K562 (cell line): ENCODE measurements around the gene UBE2E2. TPM values are rescaled to one million over a fixed set of nuclear protein-coding genes. Genes with fewer than 3 reads are reported as not detected.

Experiments
- ATAC-seq: fragments of 200-7000 bp; cut with Tn5 transposase; 3 replicates; pipeline ENCODE4 v1.9.1; 2020; ENCODE audit warnings: moderate library complexity
- BruUV-seq: library from RNA; stranded (reverse); fragments of 400-500 nt; replicated peaks from 2 replicates; lab custom pipeline; 2021; lab: Mats Ljungman, UMichigan
- CTCF ChIA-PET: fragments of 300-600 bp; formaldehyde crosslinking; extraction: SDS; loops from one replicate; lab custom pipeline; 2021; ENCODE audit warnings: low intra/inter-chr PET ratio; lab: Yijun Ruan, JAX
- POLR2A ChIA-PET: fragments of 300-600, 350-650 bp; sonication (Branson Sonifier 250); formaldehyde crosslinking; extraction: SDS; loops from one replicate; lab custom pipeline; 2021; ENCODE audit warnings: antibody characterized with exemption, inconsistent platforms; lab: Yijun Ruan, JAX
- DNase-seq, 4 experiments: peaks; one replicate each; pipeline versions ENCODE4 v3.0.0 to v3.0.0-alpha.2; 2011 to 2018; ENCODE audit warnings: low spot score in 3 of 4, mixed read lengths in 3 of 4; ENCODE audit errors: extremely low read depth in 1 of 4
- FAIRE-seq: peaks from 2 replicates; lab custom pipeline; 2011; peaks lifted over from hg19 to GRCh38; lab: Jason Lieb, UNC
- H2AFZ ChIP-seq: 2 replicates; pipeline ENCODE4 v1.6.0; 2011; ENCODE audit warnings: low read depth, low read length, control low read depth, inconsistent platforms
- H3K27ac ChIP-seq: fragments of 200-600 bp; 3 replicates; pipeline ENCODE4 v1.8.0; 2011; ENCODE audit warnings: low read depth, mild to moderate bottlenecking, control low read depth, inconsistent platforms, low read length, moderate library complexity, mixed read lengths; ENCODE audit errors: extremely low read depth
- H3K27me3 ChIP-seq, 2 experiments: fragments of 300-600 bp in 1 of 2; 2 replicates in 1 of 2; 3 replicates in 1 of 2; pipeline versions ENCODE4 v1.6.0 to v1.8.0; 2011; ENCODE audit warnings: inconsistent platforms in 2 of 2, low read length in 2 of 2, mild to moderate bottlenecking in 1 of 2, mixed read lengths in 1 of 2, moderate library complexity in 1 of 2; ENCODE audit not compliant: control insufficient read depth in 2 of 2, insufficient read depth in 2 of 2
- H3K36me3 ChIP-seq: fragments of 300-600 bp; 3 replicates; pipeline ENCODE4 v1.8.0; 2011; ENCODE audit warnings: mild to moderate bottlenecking, low read length, inconsistent platforms; ENCODE audit not compliant: control insufficient read depth, insufficient read depth
- H3K4me1 ChIP-seq, 2 experiments: fragments of 200-600 bp in 1 of 2; replicated peaks in 1 of 2; 2 replicates in 1 of 2; 3 replicates in 1 of 2; pipeline versions ENCODE4 v1.5.1 to v1.8.0; 2011; ENCODE audit warnings: inconsistent platforms in 2 of 2, low read length in 2 of 2, mild to moderate bottlenecking in 1 of 2, mixed read lengths in 1 of 2, moderate library complexity in 1 of 2; ENCODE audit not compliant: control insufficient read depth in 2 of 2, insufficient read depth in 2 of 2
- H3K4me2 ChIP-seq: 2 replicates; pipeline ENCODE4 v1.6.1; 2011; ENCODE audit warnings: low read length, control low read depth, inconsistent platforms, mixed read lengths; ENCODE audit not compliant: insufficient read depth
- H3K4me3 ChIP-seq: fragments of 200-600 bp; sonication (generic), shearing (Covaris generic); 2 replicates; pipeline ENCODE4 v1.5.1; 2016; ENCODE audit warnings: control low read depth, inconsistent platforms
- H3K79me2 ChIP-seq: fragments of 200-600 bp; 3 replicates; pipeline ENCODE4 v1.8.0; 2011; ENCODE audit warnings: low read length, inconsistent platforms; ENCODE audit not compliant: control insufficient read depth, insufficient read depth
- H3K9ac ChIP-seq, 2 experiments: 2 replicates each; pipeline versions ENCODE4 v1.6.0 to v1.6.1; 2011; ENCODE audit warnings: low read depth in 2 of 2, low read length in 2 of 2, control low read depth in 1 of 2, inconsistent platforms in 1 of 2, mild to moderate bottlenecking in 1 of 2, mixed read lengths in 1 of 2; ENCODE audit not compliant: insufficient read depth in 1 of 2
- H3K9me1 ChIP-seq: one replicate; pipeline ENCODE4 v1.6.0; 2011; ENCODE audit warnings: inconsistent platforms, mild to moderate bottlenecking, low read length, moderate library complexity; ENCODE audit not compliant: control insufficient read depth, insufficient read depth
- H3K9me3 ChIP-seq: replicated peaks from 2 replicates; pipeline ENCODE4 v1.5.1; 2011; ENCODE audit warnings: low read depth, low read length, inconsistent platforms; ENCODE audit not compliant: control insufficient read depth, insufficient read depth
- H4K20me1 ChIP-seq: replicated peaks from 2 replicates; pipeline ENCODE4 v1.6.1; 2011; ENCODE audit warnings: low read length, inconsistent platforms, mixed read lengths; ENCODE audit not compliant: control insufficient read depth, insufficient read depth
- ARID1B ChIP-seq: fragments of 450-650 bp; IDR thresholded peaks from 2 replicates; pipeline ENCODE4 v1.6.1; 2016; ENCODE audit warnings: antibody characterized with exemption, mild to moderate bottlenecking, inconsistent platforms
- ARID2 ChIP-seq: fragments of 450-650 bp; IDR thresholded peaks from 2 replicates; pipeline ENCODE4 v1.6.1; 2017; ENCODE audit warnings: antibody characterized with exemption, mild to moderate bottlenecking
- CTBP1 ChIP-seq: fragments of 450-650 bp; IDR thresholded peaks from 2 replicates; pipeline ENCODE4 v1.6.1; 2016; ENCODE audit warnings: borderline replicate concordance
- DDX20 ChIP-seq: fragments of 450-650 bp; IDR thresholded peaks from 2 replicates; pipeline ENCODE4 v1.6.1; 2016; ENCODE audit warnings: missing genetic modification characterization, low read depth, mild to moderate bottlenecking, missing compliant biosample characterization, moderate library complexity
- MCM7 ChIP-seq, 2 experiments: fragments of 450-650 bp; IDR thresholded peaks; 2 replicates each; pipeline ENCODE4 v1.6.1; 2016 to 2018
- SPI1 ChIP-seq: IDR thresholded peaks from 2 replicates; pipeline ENCODE4 v1.6.1; 2011; ENCODE audit warnings: low read depth, low read length, control low read depth, borderline replicate concordance
- ZFPM2 ChIP-seq: fragments of 250-450 bp; sonication (Bioruptor Pico); IDR thresholded peaks from 2 replicates; pipeline ENCODE4 v1.5.1; 2022; ENCODE audit warnings: mild to moderate bottlenecking
- WGBS: fragments of 100-300 bp; shearing (Covaris generic); methylation state at CpG from one replicate; pipeline ENCODE4 v1.1.6; 2016; ENCODE audit warnings: low coverage, mixed read lengths; ENCODE audit not compliant: insufficient coverage; ENCODE audit errors: missing lambda C conversion rate; 5-methylcytosine and 5-hydroxymethylcytosine counted together
- in situ Hi-C: fragments of 300-500 bp; cut with MboI; formaldehyde crosslinking; loops from 4 replicates; pipeline ENCODE4 v1.15.0; 2018; ENCODE audit warnings: inconsistent platforms, mixed read lengths
- intact Hi-C: fragments of 100-400 bp; cut with micrococcal nuclease; formaldehyde crosslinking; loops from 2 replicates; pipeline ENCODE4 v1.14.2; 2022
- polyA plus RNA-seq, 8 experiments: library from polyadenylated mRNA; depleted of rRNA in 4 of 8; stranded (reverse) in 5 of 8; unstranded in 3 of 8; fragments of >200 nt; fragmentation: Nextera tagmentation in 2 of 8; fragmentation: Illumina TruSeq in 1 of 8; extraction: Ambion mirVana in 2 of 8; extraction: Trizol in 1 of 8; gene quantifications; 2 replicates each; pipeline versions ENCODE4 v1.2.1 to v1.2.3, GENCODE V29; 2011 to 2014; ENCODE audit warnings: inconsistent platforms in 1 of 8, missing spikeins in 1 of 8
- total RNA-seq, 7 experiments: library from RNA; depleted of rRNA in 6 of 7; stranded (reverse); fragments of >200 nt in 6 of 7; fragmentation: Illumina TruSeq in 2 of 7; extraction: Trizol in 2 of 7; gene quantifications; 2 replicates each; pipeline versions ENCODE4 v1.2.1 to v1.2.3, GENCODE V29; 2011 to 2021; ENCODE audit warnings: low replicate concordance in 1 of 7

Gene UBE2E2
- total and polyA plus RNA-seq, 9 of the 15 experiments (the other 6 are each of a cell fraction or from before 2014, with no cell fraction given) = 0.22 to 5.1 (median 1.9) TPM

DNA sequence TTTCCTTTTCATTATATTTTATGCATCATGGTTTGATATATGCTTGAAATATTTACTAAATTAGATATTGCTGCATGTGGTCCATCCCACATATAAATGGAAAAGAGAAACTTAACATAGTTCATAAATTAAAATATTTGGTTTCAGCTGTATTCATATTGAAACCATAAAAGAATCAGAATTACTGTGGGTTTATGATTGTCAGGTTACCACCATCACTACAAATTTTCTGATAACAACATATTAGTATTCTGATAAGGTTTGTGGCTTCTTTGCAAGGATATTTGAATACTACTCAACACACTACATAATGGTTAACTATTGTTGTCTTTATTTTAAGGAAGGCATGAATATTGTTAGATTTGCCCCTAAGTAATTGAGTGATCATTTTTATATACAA is 235.5 kb downstream of the UBE2E2 start:
- H3K4me1 ChIP-seq = no peaks in the 10 kb centered on the region
- no peaks in the 10 kb centered on the region for H3K36me3 ChIP-seq
- no peak overlapping the region for H3K4me3 ChIP-seq
- H3K9me3 ChIP-seq = no peaks in the 10 kb centered on the region; the same call in 1 of the 2 replicates
- no peak overlapping the region for H3K27ac ChIP-seq
- no peak overlapping the region for H3K4me2 ChIP-seq
- no peak for DNase-seq
- ChIA-PET CTCF (no interaction called here), POLR2A (no interaction called here)
- H3K9ac ChIP-seq = no peak overlapping the region
- H3K27me3 ChIP-seq = no peaks in the 10 kb centered on the region
- no TSS peak for BruUV-seq
- H3K9me1 ChIP-seq = no peaks in the 10 kb centered on the region
- H2AFZ ChIP-seq = no peak overlapping the region
- in situ Hi-C loops = no loop called here
- H4K20me1 ChIP-seq = no peaks in the 10 kb centered on the region
- no peaks in the 10 kb centered on the region for H3K79me2 ChIP-seq
- intact Hi-C loops = no loop called here
- ATAC-seq = no peak
- TF ChIP-seq CTBP1 (no peak), MCM7 (IDR thresholded peaks at IDR 0.05) (no peak), ZFPM2 (CRISPR knock-in tag) (no peak), SPI1 (no peak), ARID1B (no peak), DDX20 (tag) (no peak)
- FAIRE-seq = no peak

DNA sequence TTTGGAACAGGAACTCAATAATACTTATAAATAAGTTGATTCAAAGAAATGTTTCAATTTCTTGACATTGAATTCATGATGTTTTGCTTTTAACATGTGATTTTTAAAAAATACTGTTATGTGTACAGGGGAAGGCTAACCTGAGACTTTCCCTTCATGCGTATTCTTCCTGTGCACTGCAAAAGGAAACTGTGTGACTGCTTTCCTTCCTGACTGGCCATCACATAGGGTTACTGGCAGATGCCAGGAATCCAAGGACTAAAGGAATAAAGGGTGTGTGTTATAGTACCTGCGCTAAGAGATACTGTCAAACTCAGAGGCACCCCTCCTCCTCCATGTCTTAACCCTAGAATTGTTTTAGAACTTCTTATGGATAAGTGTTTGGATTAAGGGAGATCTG is 236.0 kb downstream of the UBE2E2 start:
- H3K27me3 ChIP-seq = no peaks in the 10 kb centered on the region
- in situ Hi-C loops = no loop called here
- no peak overlapping the region for H3K27ac ChIP-seq
- no peaks in the 10 kb centered on the region for H4K20me1 ChIP-seq
- no peak overlapping the region for H3K9ac ChIP-seq
- H3K4me2 ChIP-seq = no peak overlapping the region
- POLR2A ChIA-PET = no interaction called here
- intact Hi-C loops = no loop called here
- no peak overlapping the region for H2AFZ ChIP-seq
- no peaks in the 10 kb centered on the region for H3K79me2 ChIP-seq
- no TSS peak for BruUV-seq
- DNase-seq (no peak), FAIRE-seq (no peak), ATAC-seq (no peak)
- H3K9me1 ChIP-seq = no peaks in the 10 kb centered on the region
- WGBS = 2% methylated on average over 2 of the region's 2 CpGs
- CTCF ChIA-PET = no interaction called here
- TF ChIP-seq ARID2 = no peak
- no peaks in the 10 kb centered on the region for H3K4me1 ChIP-seq
- H3K4me3 ChIP-seq = no peak overlapping the region
- H3K36me3 ChIP-seq = no peaks in the 10 kb centered on the region
- H3K9me3 ChIP-seq = no peaks in the 10 kb centered on the region; the same call in 1 of the 2 replicates
